NCI-H2171 treated with DMSO at 0.1 percent for 48 hours (cell line): ENCODE data around the gene PALMD.

ENCODE experiments used
- DNase-seq: peaks from one replicate; lab custom pipeline; 2025; lab: John Stamatoyannopoulos, UW

The PALMD gene

GRCh38 chr1:99700020-99700419, 54.1 kb downstream of the PALMD start:
- DNase-seq: no peak

- no peak for DNase-seq
Measured at GRCh38 chr1:99702221-99702620, 56.3 kb downstream of the PALMD start.

DNA sequence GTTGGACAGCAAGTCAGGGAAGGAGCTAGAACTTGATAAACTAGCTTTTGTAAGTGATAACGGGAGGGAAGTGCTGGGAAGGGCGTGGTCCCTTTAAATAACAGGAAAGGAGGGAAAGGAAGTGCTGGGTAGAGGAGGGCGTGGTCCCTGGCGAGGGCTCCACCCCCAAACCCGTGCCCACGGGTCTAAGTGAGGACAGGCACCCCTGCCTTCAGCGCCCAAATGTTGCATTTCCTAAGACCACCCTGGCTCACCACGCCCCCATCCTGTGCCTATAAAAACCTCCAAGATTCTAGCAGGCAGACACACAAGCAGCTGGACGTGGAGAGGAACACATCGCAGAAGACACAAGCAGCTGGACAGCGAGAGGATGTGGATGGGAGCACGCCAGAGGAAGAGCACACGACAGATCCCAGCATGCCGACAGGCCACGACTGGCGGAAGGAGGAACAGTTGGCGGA, 58.5 kb downstream of the PALMD start:
- peak; percentile 21 for DNase-seq

DNA sequence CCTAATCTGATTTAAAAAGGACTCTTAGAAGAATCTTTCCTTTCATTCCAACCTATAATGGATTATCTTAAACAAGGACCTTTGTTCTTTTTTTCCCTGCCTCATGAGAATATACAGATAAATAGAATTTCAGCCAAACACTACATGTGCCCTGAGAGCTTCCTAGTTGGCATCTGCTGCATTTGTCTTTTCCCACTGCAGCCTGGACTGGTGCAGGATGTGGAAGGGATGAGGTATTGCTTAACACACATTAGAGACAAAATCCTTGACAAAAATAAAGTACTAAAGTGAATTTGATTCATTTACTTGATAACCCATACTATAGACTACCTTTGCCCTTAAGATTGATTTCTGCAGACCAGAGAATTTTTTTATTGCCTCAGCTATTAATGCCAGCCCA, 59.5 kb downstream of the PALMD start:
- no peak for DNase-seq

GRCh38 chr1:99707535-99708142, 61.7 kb downstream of the PALMD start:
- peak; percentile 78 for DNase-seq

DNA sequence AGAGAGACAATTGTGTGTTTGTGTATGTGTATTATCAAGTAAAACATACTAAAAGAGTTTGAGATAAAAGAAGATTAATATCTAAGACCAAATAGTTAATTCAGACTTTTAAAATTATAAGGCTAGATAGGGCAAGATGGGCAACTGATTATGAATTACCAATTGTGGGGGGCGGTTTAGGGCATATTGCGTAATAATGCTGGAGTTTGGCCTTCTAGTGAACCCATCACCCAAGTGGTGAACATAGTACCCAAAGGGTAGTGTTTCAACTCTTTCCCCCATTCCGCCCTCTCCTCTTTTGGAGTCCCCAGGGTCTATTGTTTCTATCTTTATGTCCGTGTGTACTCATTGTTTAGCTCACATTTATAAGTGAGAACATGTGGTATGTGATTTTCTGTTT, 65.1 kb downstream of the PALMD start:
- DNase-seq: no peak

DNA sequence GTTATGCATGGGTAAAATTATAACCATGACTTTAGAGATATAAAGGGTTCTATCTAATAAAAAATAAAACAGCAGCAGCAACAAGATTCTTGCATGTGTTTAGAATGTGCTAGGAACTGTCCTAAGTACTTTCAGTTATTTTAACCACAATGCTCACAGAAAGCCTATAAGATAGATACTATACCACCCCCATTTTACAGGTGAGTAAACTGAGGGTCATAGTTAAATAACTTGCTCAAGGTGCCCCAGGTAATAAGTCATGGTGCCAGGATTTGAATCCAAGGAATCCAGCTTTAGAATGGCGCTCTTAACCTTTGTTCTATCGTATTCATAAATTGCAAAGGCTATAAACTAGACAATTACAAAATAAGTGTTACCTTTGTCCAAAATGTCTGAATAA, 67.1 kb downstream of the PALMD start:
- no peak for DNase-seq

DNA sequence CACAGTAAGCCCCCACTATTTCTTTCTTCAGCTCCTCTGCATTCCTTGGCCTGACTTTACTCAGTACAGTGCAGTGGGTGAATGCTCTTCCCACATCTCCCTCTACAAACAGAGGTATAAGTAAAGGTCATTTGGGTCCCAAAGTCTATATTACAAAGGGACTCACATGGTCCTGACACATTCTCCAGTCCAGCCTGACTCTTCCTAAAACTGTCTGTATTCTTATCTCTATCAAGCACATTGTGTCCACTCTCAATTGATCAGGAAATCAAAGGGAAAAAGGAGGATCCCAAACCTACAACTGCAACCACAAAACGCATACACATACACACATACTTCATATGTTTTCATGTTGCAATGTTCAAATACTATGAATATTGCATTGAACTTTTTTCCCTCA, 71.1 kb downstream of the PALMD start:
- DNase-seq: no peak

GRCh38 chr1:99723251-99723650, 77.3 kb downstream of the PALMD start:
- no peak for DNase-seq

- no peak for DNase-seq
Measured at GRCh38 chr1:99725996-99726395, 80.1 kb downstream of the PALMD start.

DNA sequence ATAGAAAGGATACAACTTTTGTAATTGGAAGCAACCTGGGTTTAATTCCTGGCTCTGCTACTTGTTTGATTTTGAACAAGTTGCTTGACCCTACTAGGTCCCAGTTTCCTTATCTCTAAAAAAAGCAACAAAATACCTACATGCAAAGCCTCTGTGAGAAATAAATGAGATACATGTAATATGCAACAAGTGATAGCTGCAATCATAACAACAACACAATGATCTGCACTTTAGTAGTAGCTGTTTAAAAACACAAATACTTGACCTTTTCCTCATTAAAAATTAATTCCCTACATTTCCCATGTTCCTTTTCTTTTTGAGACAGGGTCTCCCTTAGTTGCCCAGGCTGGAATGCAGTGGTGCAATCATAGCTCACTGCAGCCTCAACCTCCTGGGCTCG, 80.5 kb downstream of the PALMD start:
- no peak for DNase-seq

GRCh38 chr1:99726818-99727217, 80.9 kb downstream of the PALMD start:
- DNase-seq: no peak

DNA sequence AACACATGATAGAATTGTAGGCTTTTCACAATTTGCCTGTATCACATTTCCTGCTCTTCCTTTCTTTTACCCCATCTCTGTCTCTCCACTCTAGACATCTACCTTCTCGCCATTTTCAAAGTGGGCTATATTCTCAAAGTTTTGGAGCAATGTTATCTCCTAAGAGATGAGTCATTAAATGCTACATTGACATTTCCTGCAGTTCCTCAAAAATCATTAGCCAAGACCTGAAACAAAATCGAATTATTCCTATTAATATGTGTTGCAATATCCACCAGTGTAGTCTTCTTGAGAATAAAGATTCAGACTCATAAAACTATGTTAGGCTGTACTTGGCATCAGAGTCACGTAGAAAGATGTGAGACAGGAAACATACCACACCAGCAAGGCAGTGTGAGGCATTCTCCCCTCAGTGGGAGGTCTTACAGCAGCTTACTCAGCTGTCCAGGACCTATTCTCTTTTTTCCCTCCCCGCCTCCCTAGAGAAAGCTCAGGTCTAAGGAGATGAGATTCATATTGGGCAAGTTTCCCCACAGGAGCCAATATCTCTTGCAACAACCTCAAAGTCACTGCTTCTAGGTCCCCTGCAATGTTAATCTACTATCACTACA, 81.8 kb downstream of the PALMD start:
- DNase-seq: no peak

- peak; percentile 27 for DNase-seq
Measured at GRCh38 chr1:99728494-99729235, 82.8 kb downstream of the PALMD start.

DNA sequence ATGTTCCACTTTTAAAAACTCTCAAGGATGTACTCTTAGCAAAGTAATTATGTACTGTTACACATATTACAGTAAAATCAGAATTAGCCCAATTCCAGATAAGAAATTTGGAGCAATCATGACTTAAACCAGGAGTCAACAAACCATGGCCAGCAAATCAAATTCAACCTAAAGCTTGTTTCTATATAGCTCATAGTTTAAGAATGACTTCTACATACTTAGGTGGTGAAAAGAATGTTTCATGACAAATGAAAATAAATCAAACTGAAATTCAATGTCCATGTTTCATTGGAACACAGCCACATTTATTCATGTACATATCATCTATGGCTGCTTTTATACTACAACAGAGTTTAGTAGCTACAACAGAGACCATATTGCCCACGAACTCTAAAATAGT, 85.5 kb downstream of the PALMD start:
- no peak for DNase-seq

GRCh38 chr1:99735852-99736251, 89.9 kb downstream of the PALMD start:
- no peak for DNase-seq

DNA sequence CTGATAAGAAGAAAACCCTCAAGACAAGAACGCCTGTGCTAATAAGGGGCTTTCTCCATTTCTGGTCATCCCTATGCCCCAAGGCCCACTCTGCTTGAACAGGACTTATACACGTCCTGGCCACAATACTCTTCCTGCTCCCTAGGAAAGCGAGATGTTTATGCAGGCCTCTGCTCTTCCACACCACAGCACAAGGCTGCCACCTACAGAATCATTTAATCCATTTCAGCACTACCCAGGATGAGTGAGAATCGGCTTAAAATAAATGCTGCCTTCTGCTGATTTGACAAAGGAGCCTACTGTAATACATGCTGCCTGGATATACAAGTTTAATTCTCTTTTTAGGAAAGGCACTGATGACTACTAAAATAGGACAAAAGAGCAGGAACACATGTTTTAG, 91.1 kb downstream of the PALMD start:
- peak; percentile 64 for DNase-seq

DNA sequence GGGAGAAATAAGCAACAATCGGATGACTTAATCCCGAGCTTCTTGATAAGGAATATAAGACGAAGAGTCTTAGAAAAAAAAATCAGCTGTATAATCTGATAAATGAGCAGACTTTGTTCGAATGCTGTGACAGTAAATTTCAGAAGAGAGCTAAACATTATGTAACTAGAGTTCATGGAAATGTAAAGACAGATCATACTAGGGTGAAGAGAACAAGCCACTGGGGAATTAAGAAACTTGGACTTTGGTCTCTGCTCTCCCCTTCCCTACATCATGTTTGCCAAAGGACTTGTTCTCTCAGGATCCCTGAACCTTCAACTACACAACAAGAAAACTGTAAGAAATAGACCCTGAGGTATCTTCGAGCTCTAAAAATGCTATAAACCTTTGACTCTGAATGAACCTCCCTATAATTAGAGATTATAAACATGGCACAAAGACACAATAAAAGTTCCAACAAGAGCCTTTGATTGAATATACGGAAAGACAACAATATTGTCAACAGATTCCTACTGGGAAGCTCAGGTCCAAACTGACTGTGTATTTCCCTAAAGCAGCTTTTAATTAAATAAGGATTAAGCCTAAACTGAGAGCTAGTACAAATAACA, 93.0 kb downstream of the PALMD start:
- DNase-seq: no peak

DNA sequence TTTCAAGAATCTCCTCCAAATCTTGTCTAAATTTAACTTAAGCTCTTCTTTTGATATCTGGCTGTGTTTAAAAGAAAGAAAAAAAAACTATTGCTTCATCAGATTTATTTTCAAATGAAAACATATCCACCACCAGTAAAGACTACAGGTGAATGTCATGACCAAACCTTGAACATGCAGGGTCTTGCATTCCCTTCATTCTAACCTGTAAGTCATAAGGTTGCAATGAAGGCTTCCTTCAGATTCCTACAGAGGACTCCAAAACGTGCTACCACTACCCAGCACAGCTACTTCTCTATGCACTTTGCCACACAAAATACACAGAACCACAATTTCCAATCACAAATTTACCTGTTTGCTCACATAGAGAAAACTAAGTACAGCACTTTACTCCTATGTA, 94.2 kb downstream of the PALMD start:
- DNase-seq: no peak
